DOHH2 (cell line): ENCODE measurements around the gene DLGAP1.

Experiments
- EZH2phosphoT487 ChIP-seq: fragments of 200-600 bp; sonication (generic); IDR thresholded peaks from 2 replicates; pipeline ENCODE4 v1.6.1; 2017; ENCODE audit warnings: borderline replicate concordance, mild to moderate bottlenecking, antibody characterized with exemption, low read length, moderate library complexity, mixed read lengths
- TF ChIP-seq, protein P1 (sequence below): fragments of 200-600 bp; sonication (generic); IDR thresholded peaks from one replicate; pipeline ENCODE4 v1.5.1; 2014; ENCODE audit warnings: antibody characterized with exemption, mild to moderate bottlenecking, low read depth, low read length; ENCODE audit not compliant: poor library complexity, severe bottlenecking

DNA sequence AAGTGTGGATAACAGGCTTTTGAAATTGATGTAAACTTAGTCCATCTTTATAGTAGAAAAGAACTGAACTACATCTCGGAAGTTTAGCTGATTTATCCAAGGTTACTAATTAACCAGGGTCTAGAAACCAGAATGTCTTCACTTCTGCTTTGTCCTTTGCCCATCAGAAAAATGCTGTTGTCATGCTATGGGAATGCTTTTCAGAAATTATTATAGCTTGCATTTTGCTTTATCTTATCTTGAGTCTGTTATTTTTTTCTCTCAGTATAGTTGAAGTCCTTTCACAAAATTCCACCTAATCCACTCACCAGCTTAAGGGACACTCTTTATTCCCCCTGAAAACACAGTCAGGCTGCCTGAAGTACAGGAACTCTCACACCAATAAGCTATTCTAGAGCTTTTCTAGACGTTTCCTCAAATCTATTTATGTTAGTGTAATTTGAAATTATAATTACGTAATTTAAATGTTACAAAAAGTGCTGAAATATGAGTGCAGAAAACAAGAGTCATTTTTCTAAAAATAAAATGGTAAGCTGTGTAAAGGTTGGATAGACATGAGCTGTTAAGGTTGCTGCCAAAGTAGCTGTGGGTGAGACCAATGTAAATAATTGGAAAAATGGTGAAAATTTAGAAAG is 548.9 kb downstream of the DLGAP1 start:
- TF ChIP-seq, protein P1, sequence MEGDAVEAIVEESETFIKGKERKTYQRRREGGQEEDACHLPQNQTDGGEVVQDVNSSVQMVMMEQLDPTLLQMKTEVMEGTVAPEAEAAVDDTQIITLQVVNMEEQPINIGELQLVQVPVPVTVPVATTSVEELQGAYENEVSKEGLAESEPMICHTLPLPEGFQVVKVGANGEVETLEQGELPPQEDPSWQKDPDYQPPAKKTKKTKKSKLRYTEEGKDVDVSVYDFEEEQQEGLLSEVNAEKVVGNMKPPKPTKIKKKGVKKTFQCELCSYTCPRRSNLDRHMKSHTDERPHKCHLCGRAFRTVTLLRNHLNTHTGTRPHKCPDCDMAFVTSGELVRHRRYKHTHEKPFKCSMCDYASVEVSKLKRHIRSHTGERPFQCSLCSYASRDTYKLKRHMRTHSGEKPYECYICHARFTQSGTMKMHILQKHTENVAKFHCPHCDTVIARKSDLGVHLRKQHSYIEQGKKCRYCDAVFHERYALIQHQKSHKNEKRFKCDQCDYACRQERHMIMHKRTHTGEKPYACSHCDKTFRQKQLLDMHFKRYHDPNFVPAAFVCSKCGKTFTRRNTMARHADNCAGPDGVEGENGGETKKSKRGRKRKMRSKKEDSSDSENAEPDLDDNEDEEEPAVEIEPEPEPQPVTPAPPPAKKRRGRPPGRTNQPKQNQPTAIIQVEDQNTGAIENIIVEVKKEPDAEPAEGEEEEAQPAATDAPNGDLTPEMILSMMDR, result no peak
- TF ChIP-seq EZH2phosphoT487, result no peak
